HEK293T (cell line): ENCODE data around the gene LPO.

ENCODE experiments used
- CTCF ChIA-PET: fragments of 350-600 bp; formaldehyde crosslinking; extraction: SDS; loops from one replicate; lab custom pipeline; 2021; ENCODE audit warnings: antibody characterized with exemption, inconsistent platforms; lab: Yijun Ruan, JAX
- POLR2A ChIA-PET: fragments of 350-600 bp; formaldehyde crosslinking; extraction: SDS; loops from one replicate; lab custom pipeline; 2020; ENCODE audit warnings: antibody characterized with exemption, inconsistent platforms; lab: Yijun Ruan, JAX
- DNase-seq: peaks from one replicate; pipeline ENCODE4 v3.0.0; 2012; ENCODE audit warnings: mixed read lengths; ENCODE audit errors: extremely low spot score
- ARNT ChIP-seq: fragments of 450-650 bp; IDR thresholded peaks from 2 replicates; pipeline ENCODE4 v1.6.1; 2017; ENCODE audit warnings: mild to moderate bottlenecking
- BHLHE40 ChIP-seq: fragments of 450-650 bp; IDR thresholded peaks from 2 replicates; pipeline ENCODE4 v1.6.1; 2016; ENCODE audit warnings: mild to moderate bottlenecking, moderate library complexity, borderline replicate concordance
- CTBP1 ChIP-seq: fragments of 450-650 bp; IDR thresholded peaks from 2 replicates; pipeline ENCODE4 v1.6.1; 2016; ENCODE audit warnings: borderline replicate concordance
- ELF4 ChIP-seq: fragments of 450-650 bp; IDR thresholded peaks from 2 replicates; pipeline ENCODE4 v1.6.1; 2017; ENCODE audit warnings: antibody characterized with exemption
- FOXA1 ChIP-seq: fragments of 450-650 bp; IDR thresholded peaks from 2 replicates; pipeline ENCODE4 v1.6.1; 2016; ENCODE audit warnings: mild to moderate bottlenecking
- FOXK2 ChIP-seq: fragments of 450-650 bp; IDR thresholded peaks from 2 replicates; pipeline ENCODE4 v1.6.1; 2016; ENCODE audit warnings: mild to moderate bottlenecking
- FOXM1 ChIP-seq: fragments of 450-650 bp; IDR thresholded peaks from 2 replicates; pipeline ENCODE4 v1.6.1; 2017; ENCODE audit warnings: mild to moderate bottlenecking, borderline replicate concordance
- HDGF ChIP-seq: fragments of 450-650 bp; IDR thresholded peaks from 2 replicates; pipeline ENCODE4 v1.6.1; 2017; ENCODE audit warnings: antibody characterized with exemption, borderline replicate concordance
- L3MBTL2 ChIP-seq: fragments of 450-650 bp; conservative IDR thresholded peaks from 2 replicates; pipeline ENCODE4 v1.6.1; 2016; ENCODE audit warnings: mild to moderate bottlenecking
- LEF1 ChIP-seq: fragments of 450-650 bp; IDR thresholded peaks from 2 replicates; pipeline ENCODE4 v1.6.1; 2017; ENCODE audit warnings: mild to moderate bottlenecking, borderline replicate concordance
- NFRKB ChIP-seq: fragments of 450-650 bp; IDR thresholded peaks from 2 replicates; pipeline ENCODE4 v1.6.1; 2016; ENCODE audit warnings: mild to moderate bottlenecking, moderate library complexity
- PKNOX1 ChIP-seq: fragments of 450-650 bp; IDR thresholded peaks from 2 replicates; pipeline ENCODE4 v1.6.1; 2016
- SP1 ChIP-seq: fragments of 450-650 bp; IDR thresholded peaks from 2 replicates; pipeline ENCODE4 v1.6.1; 2017
- SUZ12 ChIP-seq: fragments of 450-650 bp; IDR thresholded peaks from 2 replicates; pipeline ENCODE4 v1.6.1; 2016; ENCODE audit warnings: mild to moderate bottlenecking
- TARDBP ChIP-seq: fragments of 450-650 bp; IDR thresholded peaks from 2 replicates; pipeline ENCODE4 v1.6.1; 2016
- ZNF384 ChIP-seq: fragments of 450-650 bp; IDR thresholded peaks from 2 replicates; pipeline ENCODE4 v1.6.1; 2016

LPO gene

GRCh38 chr17:58272367-58273280 lies 34.2 kb downstream of the LPO start:
- ChIA-PET CTCF (interaction anchor here (0.6 kb wide), 1 partner anchor 10 kb away, joined by 3 read pairs; no protein-coding TSS in a partner anchor), POLR2A (no interaction called here)
- no peak for TF ChIP-seq ZNF384
- no peak for DNase-seq

- TF ChIP-seq FOXM1 (no peak), BHLHE40 (no peak), TARDBP (no peak), CTBP1 (no peak), NFRKB (no peak)
- no peak for DNase-seq
- ChIA-PET CTCF (no interaction called here), POLR2A (no interaction called here)
Measured at GRCh38 chr17:58273453-58274104, 35.2 kb downstream of the LPO start.

GRCh38 chr17:58275417-58275816 lies 37.0 kb downstream of the LPO start:
- DNase-seq: no peak
- ChIA-PET POLR2A (no interaction called here), CTCF (interaction anchor here (0.9 kb wide), 1 partner anchor 13 kb away, joined by 3 read pairs; no protein-coding TSS in a partner anchor)
- no peak for TF ChIP-seq ELF4
- TF ChIP-seq ZNF384: no peak
- TF ChIP-seq PKNOX1: no peak
- no peak for TF ChIP-seq ARNT
- no peak for TF ChIP-seq SUZ12
- no peak for TF ChIP-seq BHLHE40
- no peak for TF ChIP-seq L3MBTL2

GRCh38 chr17:58276423-58276822 lies 38.0 kb downstream of the LPO start:
- TF ChIP-seq CTBP1 (no peak), SP1 (no peak), BHLHE40 (no peak), SUZ12 (no peak), PKNOX1 (no peak), HDGF (no peak), FOXA1 (no peak), ELF4 (no peak), TARDBP (no peak), FOXK2 (no peak), FOXM1 (no peak), ZNF384 (no peak), LEF1 (no peak)
- ChIA-PET CTCF (interaction anchor here (0.6 kb wide), 1 partner anchor 857 kb away, joined by 3 read pairs; no protein-coding TSS in a partner anchor), POLR2A (no interaction called here)
- DNase-seq: no peak

GRCh38 chr17:58277107-58277801 lies 38.9 kb downstream of the LPO start:
- peak; percentile 49 for DNase-seq
- no peak for TF ChIP-seq FOXA1
- no peak for TF ChIP-seq ELF4
- TF ChIP-seq NFRKB: no peak
- no peak for TF ChIP-seq SP1
- TF ChIP-seq TARDBP: no peak
- TF ChIP-seq LEF1: no peak
- no peak for TF ChIP-seq HDGF
- CTCF ChIA-PET: interaction anchor here (0.7 kb wide), 1 partner anchor 49 kb away, joined by 3 read pairs; no protein-coding TSS in a partner anchor
- POLR2A ChIA-PET: no interaction called here

GRCh38 chr17:58277802-58278595 lies 39.6 kb downstream of the LPO start:
- no peak for TF ChIP-seq L3MBTL2
- no peak for TF ChIP-seq NFRKB
- TF ChIP-seq ELF4: no peak
- no peak for TF ChIP-seq SP1
- TF ChIP-seq TARDBP: no peak
- no peak for TF ChIP-seq ZNF384
- no peak for TF ChIP-seq ARNT
- no peak for TF ChIP-seq FOXA1
- TF ChIP-seq FOXM1: no peak
- TF ChIP-seq SUZ12: no peak
- ChIA-PET POLR2A (no interaction called here), CTCF (interaction anchor here (0.7 kb wide), 1 partner anchor 49 kb away, joined by 3 read pairs; no protein-coding TSS in a partner anchor)
- DNase-seq: peak; percentile 4
